Loucy (cell line): ENCODE results near the gene HOXB7.

Experiments
- H2AFZ ChIP-seq: fragments of 200-600 bp; sonication (generic); 2 replicates; pipeline ENCODE4 v1.6.0; 2016; ENCODE audit warnings: antibody characterized with exemption, mild to moderate bottlenecking, low read length, moderate library complexity
- H3F3A ChIP-seq: fragments of 200-600 bp; 2 replicates; pipeline ENCODE4 v1.6.0; 2016; ENCODE audit warnings: antibody characterized with exemption, low read depth, mild to moderate bottlenecking
- H3K27me3 ChIP-seq: fragments of 200-600 bp; sonication (generic); 2 replicates; pipeline ENCODE4 v1.6.1; 2014; ENCODE audit warnings: low read length, mild to moderate bottlenecking; ENCODE audit not compliant: insufficient read depth, poor library complexity, severe bottlenecking
- H3K36me3 ChIP-seq: fragments of 200-600 bp; sonication (generic); 2 replicates; pipeline ENCODE4 v1.6.1; 2016; ENCODE audit warnings: low read length; ENCODE audit not compliant: insufficient read depth
- H3K4me1 ChIP-seq: fragments of 200-600 bp; sonication (generic); 2 replicates; pipeline ENCODE4 v1.5.1; 2014; ENCODE audit warnings: low read length, mild to moderate bottlenecking; ENCODE audit not compliant: insufficient read depth, poor library complexity, severe bottlenecking
- H3K4me2 ChIP-seq: fragments of 200-600 bp; sonication (generic); 2 replicates; pipeline ENCODE4 v1.6.0; 2014; ENCODE audit warnings: antibody characterized with exemption, low read length, low read depth, mild to moderate bottlenecking; ENCODE audit not compliant: poor library complexity, severe bottlenecking
- H3K4me3 ChIP-seq: fragments of 200-600 bp; sonication (generic); 2 replicates; pipeline ENCODE4 v1.5.1; 2014; ENCODE audit warnings: low read length, mild to moderate bottlenecking, mixed read lengths; ENCODE audit not compliant: poor library complexity, severe bottlenecking
- H3K79me2 ChIP-seq: fragments of 200-600 bp; sonication (generic); 2 replicates; pipeline ENCODE4 v1.6.1; 2014; ENCODE audit warnings: low read length; ENCODE audit not compliant: insufficient read depth
- H3K9ac ChIP-seq: fragments of 200-600 bp; sonication (generic); 2 replicates; pipeline ENCODE4 v1.6.0; 2014; ENCODE audit warnings: mild to moderate bottlenecking, low read depth, low read length, moderate library complexity; ENCODE audit not compliant: poor library complexity, severe bottlenecking
- H3K9me2 ChIP-seq: fragments of 200-600 bp; sonication (generic); replicated peaks from 2 replicates; pipeline ENCODE4 v1.6.1; 2016; ENCODE audit warnings: low read depth, low read length, mixed read lengths
- H3K9me3 ChIP-seq: fragments of 200-600 bp; sonication (generic); 2 replicates; pipeline ENCODE4 v1.6.1; 2014; ENCODE audit warnings: mild to moderate bottlenecking, antibody characterized with exemption, low read length, low read depth; ENCODE audit not compliant: insufficient read depth
- H4K20me1 ChIP-seq: fragments of 200-600 bp; sonication (generic); 2 replicates; pipeline ENCODE4 v1.6.0; 2014; ENCODE audit warnings: antibody characterized with exemption, low read length, mild to moderate bottlenecking; ENCODE audit not compliant: insufficient read depth, poor library complexity, severe bottlenecking
- CTCF ChIP-seq: fragments of 200-600 bp; sonication (generic); conservative IDR thresholded peaks from 2 replicates; pipeline ENCODE4 v1.5.1; 2014; ENCODE audit warnings: mild to moderate bottlenecking, antibody characterized with exemption, low read length
- EZH2phosphoT487 ChIP-seq: fragments of 200-600 bp; IDR thresholded peaks from 2 replicates; pipeline ENCODE4 v1.6.1; 2018; ENCODE audit warnings: antibody characterized with exemption, mild to moderate bottlenecking, moderate library complexity, borderline replicate concordance

Gene HOXB7

GRCh38 chr17:48603959-48604769 lies 6.7 kb downstream of the HOXB7 start:
- no peaks in the 10 kb centered on the region for H3F3A ChIP-seq
- peaks cover 54% of the 10 kb centered on the region for H3K27me3 ChIP-seq
- no peaks in the 10 kb centered on the region for H3K9me3 ChIP-seq
- peaks cover 54% of the 10 kb centered on the region for H4K20me1 ChIP-seq
- peaks cover 100% of the 10 kb centered on the region for H3K79me2 ChIP-seq
- H3K9me2 ChIP-seq, result no peaks in the 10 kb centered on the region
- H3K4me1 ChIP-seq, result peaks cover 49% of the 10 kb centered on the region
- peak overlapping the region; percentile 89 for H3K4me3 ChIP-seq
- TF ChIP-seq CTCF, result no peak
- TF ChIP-seq EZH2phosphoT487, result no peak
- peaks cover 36% of the 10 kb centered on the region for H3K36me3 ChIP-seq
- H3K4me2 ChIP-seq, result peak overlapping the region; percentile 98
- H3K9ac ChIP-seq, result peak overlapping the region; percentile 100
- H2AFZ ChIP-seq, result no peak overlapping the region

- TF ChIP-seq CTCF (no peak), EZH2phosphoT487 (no peak)
- H2AFZ ChIP-seq, result no peak overlapping the region
- H3K9me2 ChIP-seq, result no peaks in the 10 kb centered on the region
- H3K9ac ChIP-seq, result peak overlapping the region; percentile 100
- H3K27me3 ChIP-seq, result peaks cover 69% of the 10 kb centered on the region
- H3F3A ChIP-seq, result no peaks in the 10 kb centered on the region
- peak overlapping the region; percentile 89 for H3K4me3 ChIP-seq
- H3K79me2 ChIP-seq, result peaks cover 100% of the 10 kb centered on the region
- H3K4me1 ChIP-seq, result peaks cover 32% of the 10 kb centered on the region
- peaks cover 60% of the 10 kb centered on the region for H3K36me3 ChIP-seq
- H4K20me1 ChIP-seq, result peaks cover 77% of the 10 kb centered on the region
- H3K4me2 ChIP-seq, result peak overlapping the region; percentile 98
- no peaks in the 10 kb centered on the region for H3K9me3 ChIP-seq
Measured at GRCh38 chr17:48601539-48602425, 9.0 kb downstream of the HOXB7 start.

- Histone ChIP-seq H3K79me2 (peaks cover 100% of the 10 kb centered on the region), H3K4me2 (peak overlapping the region; percentile 98), H3F3A (no peaks in the 10 kb centered on the region), H3K9me3 (no peaks in the 10 kb centered on the region), H2AFZ (no peak overlapping the region), H3K4me3 (peak overlapping the region; percentile 89), H3K9ac (peak overlapping the region; percentile 100), H3K27me3 (peaks cover 75% of the 10 kb centered on the region), H3K9me2 (no peaks in the 10 kb centered on the region), H4K20me1 (peaks cover 83% of the 10 kb centered on the region), H3K36me3 (peaks cover 66% of the 10 kb centered on the region), H3K4me1 (peaks cover 28% of the 10 kb centered on the region)
- TF ChIP-seq CTCF (no peak), EZH2phosphoT487 (no peak)
Measured at GRCh38 chr17:48601207-48601538, 9.6 kb downstream of the HOXB7 start.
